Erythroblast (primary cell): Measurements from ENCODE around the gene SORL1.

Source experiments
- DNase-seq, 2 experiments: peaks; one replicate each; lab custom pipeline; 2025; lab: John Stamatoyannopoulos, UW
- GATA1 ChIP-seq: IDR thresholded peaks from 2 replicates; pipeline ENCODE4 v1.6.1; 2011; ENCODE audit warnings: low read depth, mild to moderate bottlenecking, control low read depth, low read length, moderate library complexity
- POLR2A ChIP-seq: IDR thresholded peaks from 2 replicates; pipeline ENCODE4 v1.6.1; 2011; ENCODE audit warnings: mild to moderate bottlenecking, low read length

SORL1 gene

DNA sequence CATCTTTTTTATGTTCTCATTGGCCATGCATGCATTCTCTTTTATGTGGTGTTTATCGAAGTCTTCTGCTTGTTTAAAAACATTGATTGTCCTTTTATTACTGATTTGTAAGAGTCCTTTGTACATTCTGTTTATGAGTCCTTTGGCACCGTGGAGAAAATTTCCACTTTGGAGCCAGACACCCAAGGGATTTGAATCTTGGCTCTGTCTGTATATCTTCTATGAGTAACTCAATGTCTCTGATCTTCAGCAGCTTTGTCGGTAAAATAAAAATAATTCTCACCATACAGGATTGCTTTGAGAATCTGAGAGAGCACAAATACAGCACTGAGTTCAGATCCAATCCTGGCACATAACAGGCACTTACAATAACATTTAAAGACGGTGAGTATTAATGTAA lies 12.8 kb upstream of the SORL1 start:
- no peak for TF ChIP-seq POLR2A
- TF ChIP-seq GATA1: no peak
- DNase-seq: no peak

DNA sequence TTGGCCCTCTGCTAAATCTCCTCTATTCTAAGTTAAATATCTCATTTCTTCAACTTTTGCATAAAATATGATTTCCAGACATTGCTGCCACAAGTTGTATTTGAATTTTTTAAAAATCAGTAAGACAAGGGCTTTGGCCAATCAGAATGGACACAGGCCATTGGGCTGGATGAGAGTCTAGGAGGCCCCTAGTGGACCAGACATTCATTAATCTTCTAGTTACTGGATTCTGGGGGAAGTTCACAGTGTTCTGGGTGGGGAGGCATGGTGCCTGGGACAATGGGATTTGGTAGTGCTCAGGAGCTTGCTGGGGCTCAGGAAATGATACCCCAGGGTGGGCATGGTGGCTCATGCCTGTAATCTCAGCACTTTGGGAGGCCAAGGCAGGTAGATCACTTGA lies 12.4 kb upstream of the SORL1 start:
- DNase-seq: no peak

DNA sequence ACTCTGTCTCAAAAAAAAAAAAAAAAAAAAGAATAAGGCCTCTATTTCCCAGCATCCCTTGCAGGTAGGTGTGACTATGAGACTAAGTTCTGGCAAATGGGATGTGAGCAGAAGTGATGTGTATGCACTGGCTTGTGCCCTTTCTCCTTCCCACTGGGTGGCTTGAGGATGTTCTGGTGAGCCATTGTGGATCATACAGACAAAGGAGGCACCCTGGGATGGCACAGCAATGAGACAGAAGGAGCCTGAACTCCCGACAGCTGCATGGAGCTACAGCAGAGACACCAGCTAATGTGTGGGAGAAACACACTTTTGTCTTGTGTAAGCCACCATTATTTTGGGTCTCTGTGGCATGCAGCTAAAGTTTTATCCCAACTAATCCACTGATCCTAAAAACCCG lies 10.6 kb upstream of the SORL1 start:
- no peak for TF ChIP-seq GATA1
- no peak for TF ChIP-seq POLR2A
- DNase-seq: no peak

More for the DNA sequence above, 12.4 kb upstream of the SORL1 start:
- TF ChIP-seq GATA1: no peak
- no peak for TF ChIP-seq POLR2A

DNA sequence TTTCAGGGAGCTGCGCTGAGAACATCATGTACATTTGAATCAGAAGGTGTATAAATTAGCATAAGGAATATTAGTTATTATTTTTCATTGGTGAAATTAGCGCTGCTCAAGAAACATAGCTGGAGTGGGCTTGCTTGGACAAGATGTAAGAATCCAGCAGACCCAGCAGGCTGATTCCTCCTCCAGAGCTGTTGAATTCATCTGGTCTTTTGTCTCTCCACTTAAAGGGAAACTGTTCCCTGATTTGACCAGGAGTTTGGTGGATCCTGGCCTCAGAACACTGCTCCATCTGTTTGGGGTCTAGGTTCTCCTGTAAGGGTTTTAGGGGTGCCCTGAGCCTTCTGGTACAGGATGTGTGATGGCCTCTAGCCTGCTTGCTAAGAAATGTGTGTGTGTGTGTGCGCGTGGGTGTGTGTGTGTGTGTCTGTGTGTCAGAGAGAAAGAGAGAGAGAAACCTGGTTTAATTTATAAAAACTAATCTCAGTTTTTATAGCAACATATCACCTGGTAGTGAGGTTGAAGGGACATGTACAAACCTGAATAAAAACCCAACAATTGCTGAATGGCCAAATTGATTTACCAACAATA lies 8.3 kb upstream of the SORL1 start:
- no peak for DNase-seq
- TF ChIP-seq GATA1: no peak
- TF ChIP-seq POLR2A: no peak

DNA sequence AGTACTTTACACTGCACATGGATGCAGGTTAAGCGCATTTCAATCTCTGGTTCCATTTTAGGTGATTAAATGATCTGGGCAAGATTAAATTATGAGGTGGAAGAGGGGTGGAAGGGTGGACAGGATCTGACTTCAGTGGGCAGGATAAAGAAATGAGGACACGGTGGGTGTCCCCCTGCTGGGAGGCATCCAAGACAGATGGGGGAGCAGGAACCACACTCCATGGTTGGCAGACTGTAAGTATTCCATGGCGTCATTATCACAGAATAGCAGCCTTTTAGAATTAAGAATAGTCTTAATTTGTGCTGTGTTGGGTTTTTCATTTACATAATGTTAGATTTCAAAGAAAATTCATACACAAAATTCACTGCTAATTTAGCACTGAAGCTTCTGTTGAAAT lies 7.6 kb upstream of the SORL1 start:
- DNase-seq: no peak
- TF ChIP-seq POLR2A: no peak
- TF ChIP-seq GATA1: no peak

DNA sequence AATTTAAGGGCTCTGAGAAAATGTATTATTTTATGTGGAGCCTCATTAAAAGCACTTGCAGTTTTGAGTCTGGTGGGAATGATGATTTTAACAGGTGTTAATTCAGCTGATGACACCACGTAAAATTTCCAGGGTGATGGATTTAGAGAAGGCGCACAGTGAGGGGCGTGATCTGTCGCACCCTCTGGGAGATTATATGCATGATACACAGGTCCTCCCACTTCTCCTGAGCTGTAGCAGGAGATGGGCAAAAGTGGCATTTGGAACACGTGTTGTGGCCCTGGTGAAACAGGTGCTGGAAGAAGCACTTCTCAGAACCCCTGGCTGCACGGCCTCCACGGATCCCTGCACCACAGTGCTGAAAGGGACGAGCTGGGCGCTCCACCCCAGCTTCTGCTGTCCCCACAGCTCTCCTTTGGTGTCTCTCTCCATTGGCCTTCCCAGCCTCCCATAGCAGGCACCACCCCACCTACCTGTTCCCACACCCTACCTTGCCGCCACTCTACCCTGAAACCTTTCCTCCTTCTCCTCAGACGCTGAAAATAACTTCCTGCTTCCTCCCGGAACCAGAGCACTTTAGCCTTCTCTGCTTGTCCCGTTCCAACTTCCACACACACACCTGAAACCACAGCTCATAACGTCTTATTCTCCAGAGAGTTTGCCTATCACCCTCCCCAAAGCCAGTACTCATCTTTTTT lies 6.9 kb upstream of the SORL1 start:
- no peak for DNase-seq
- no peak for TF ChIP-seq POLR2A
- no peak for TF ChIP-seq GATA1

DNA sequence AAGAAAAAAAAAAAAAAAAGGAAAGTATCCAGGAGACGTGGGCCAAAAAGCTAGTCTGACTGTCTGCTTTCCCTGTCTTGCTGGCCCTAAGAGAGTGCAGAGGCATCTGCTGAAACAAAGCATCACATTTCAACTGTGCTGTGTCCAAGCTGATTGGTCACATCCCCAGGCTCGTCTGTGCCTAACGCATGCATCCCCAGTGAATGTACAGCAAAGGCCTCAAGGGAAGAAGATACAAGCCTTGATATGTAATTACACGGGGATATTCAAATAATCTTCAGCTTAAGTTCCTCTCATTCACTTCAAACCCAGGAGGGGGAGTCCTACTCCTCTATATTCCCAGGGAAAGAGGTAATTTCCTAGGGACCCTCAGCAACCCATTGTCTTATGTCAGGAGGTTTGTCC lies 5.4 kb upstream of the SORL1 start:
- no peak for DNase-seq
- TF ChIP-seq POLR2A: no peak
- no peak for TF ChIP-seq GATA1

DNA sequence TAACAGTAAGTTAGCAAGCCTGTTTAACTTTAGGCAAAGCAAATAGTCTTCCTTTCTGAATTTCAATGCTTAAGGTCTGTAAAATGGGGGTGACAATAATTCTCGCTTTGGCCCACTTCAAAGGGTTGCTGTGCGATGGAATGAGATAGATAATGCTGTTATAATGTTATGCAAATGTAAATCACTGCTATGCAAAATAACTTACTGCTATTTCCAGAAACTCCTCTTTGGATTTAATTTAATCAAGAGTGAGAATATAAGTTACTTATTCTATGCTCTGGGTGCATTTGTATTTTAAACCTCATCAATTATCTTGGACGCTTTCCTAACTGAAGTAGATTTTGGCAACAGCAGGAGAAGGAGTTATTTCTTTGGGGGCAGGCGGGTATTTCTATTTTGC lies 4.1 kb upstream of the SORL1 start:
- TF ChIP-seq POLR2A (no peak), GATA1 (no peak)
- DNase-seq: no peak

DNA sequence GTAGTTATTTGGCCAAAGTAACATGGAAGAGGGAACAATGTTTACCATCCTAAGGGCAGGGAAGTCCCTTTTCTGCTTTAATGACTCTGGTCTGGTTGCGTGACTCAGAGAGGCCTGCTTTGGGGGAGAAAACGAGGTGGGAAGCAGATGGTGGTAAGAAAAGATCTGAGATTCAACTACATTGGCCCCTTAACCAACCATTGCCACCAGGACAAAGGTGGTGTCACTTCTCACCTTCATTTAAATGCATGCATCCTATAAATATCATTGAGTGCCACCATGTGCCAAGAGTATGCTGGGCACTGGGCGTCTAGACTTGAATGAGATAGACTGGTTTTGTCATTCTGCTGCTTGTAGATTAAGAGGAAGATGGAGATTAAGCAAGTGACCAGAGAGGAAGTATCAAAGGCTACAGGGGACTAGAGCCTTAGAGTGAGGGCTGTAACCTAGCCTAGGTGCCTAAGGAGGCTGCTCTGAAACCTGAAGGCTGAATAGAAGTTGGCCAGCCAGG lies 3.6 kb upstream of the SORL1 start:
- no peak for DNase-seq
- TF ChIP-seq GATA1 (no peak), POLR2A (no peak)

DNA sequence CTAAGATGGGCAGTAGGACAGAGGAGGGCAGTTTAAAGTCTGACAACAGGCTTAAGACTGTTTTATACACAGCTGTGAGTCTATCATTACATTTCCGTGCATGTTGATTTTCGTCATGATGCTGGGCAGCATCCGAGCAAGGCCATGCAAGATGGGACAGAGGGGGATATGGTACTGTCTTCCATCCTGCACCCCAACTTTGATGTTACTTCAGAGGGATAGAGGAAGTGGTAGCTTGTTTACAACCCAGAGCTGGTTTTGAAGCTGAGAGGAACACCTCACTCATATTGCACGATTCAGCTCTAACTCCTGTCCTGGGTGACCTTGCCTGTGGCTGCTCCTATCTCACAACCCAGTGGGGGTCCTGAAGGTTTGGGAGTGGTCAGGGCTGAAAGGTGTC lies 3.0 kb upstream of the SORL1 start:
- DNase-seq: no peak
- no peak for TF ChIP-seq GATA1
- no peak for TF ChIP-seq POLR2A

DNA sequence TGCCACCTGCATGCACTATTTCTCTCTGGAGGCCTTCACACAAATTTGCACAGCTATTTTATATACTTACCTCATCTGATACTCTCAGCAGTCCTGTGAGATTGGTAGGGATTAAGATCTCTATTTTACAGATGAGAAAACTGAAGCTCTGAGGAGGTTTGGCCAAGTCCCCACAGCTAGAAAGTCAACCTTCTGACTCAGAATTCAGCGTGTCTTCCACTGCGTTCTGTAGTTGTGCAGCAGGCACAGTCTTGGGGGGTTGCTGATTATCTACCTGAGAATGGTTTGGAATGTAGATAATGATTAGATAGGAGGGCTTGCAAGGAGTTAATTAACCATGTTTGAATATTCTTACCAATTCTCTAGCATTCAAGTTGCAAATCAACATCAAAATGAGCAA lies 2.5 kb upstream of the SORL1 start:
- DNase-seq: no peak
- TF ChIP-seq GATA1 (no peak), POLR2A (no peak)

DNA sequence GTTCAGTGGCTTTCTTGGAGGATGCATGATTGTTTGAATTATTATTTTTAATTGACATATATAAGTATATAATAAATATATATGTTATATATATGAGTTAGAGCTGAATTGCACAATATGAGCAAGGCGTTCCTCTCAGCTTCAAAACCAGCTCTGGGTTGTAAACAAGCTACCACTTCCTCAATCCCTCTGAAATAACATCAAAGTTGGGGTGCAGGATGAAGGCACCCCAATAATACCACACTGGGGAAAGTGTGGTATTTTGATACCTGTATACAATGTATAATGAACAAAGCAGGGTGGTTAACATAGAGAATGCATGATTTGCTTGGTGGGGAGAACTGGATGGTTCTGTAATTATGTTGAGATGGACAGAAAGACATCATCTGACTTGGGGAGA lies 1.7 kb upstream of the SORL1 start:
- TF ChIP-seq GATA1 (no peak), POLR2A (no peak)
- DNase-seq: no peak

DNA sequence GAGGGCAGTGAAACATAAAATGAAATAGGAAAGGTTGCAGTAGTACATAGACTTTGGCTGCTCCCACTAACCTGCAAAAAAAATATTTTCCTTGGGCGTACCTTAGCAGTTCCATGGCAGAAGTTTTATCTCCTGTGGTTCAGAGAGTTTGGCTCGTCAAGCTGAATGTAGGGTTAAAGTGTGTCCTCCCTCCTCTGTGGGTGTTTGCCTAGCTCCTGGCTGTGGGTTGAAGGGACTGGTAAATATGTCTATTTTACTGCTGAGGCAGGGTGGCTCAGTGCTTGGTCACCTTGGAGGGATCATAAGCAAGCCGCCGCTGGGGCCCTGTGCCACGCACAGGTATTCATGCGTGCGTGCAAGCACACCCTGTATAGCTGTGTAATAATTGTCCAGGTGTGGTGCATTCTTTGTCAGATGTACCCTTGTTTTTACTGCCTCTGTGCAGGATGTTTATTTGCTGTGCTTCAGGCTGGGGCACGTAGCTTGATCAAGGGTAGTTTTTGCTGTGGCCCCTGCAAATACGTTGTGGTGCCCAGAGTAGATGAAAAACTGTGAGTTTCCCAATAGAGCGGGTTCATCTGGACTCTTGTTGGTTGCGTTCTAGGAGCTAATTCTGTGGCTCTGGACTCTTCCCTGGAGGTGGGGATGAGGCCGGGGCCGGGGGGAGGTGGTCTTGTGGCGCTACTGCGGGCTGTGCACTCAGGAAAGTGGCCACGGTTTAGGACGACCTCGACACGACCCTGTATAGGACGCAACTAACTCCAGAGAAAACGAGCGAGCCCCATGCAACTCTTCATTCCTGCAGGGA lies 732 bp upstream of the SORL1 start:
- TF ChIP-seq POLR2A: no peak
- TF ChIP-seq GATA1: no peak
- DNase-seq: no peak

DNA sequence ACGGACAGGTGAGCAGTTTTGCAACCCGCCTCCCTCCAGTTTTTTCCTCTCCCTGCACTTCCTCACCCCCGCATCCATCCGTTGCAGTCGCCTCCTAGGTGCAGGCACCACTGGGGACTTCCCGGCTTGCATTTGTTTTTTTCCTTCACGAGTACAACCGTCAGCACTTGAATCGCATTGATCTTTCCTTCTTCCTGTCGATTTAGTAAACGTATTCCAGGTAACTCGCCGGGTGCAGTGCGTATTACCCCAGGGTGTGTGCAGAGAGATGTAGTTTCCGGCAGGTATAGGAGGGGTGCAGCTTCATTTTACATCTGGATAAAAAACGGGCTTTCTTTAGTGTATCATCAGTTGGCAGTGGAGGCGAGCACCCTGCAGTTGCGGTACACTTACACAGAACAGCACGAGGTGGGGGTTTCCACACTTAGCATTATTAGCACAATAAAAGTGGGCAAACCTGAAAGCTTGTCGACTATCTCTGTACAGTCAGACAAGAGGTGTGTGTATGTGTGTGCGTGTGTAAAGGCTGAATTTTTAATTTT lies 566 bp downstream of the SORL1 start, which contains the start of gene SORL1-AS1:
Gene SORL1-AS1 (minus strand): TSS at position 359 of the 542 bp plus-strand sequence.
- DNase-seq: no peak
- TF ChIP-seq GATA1 (no peak), POLR2A (no peak)
